Neuronal stem cell (in vitro differentiated cells): Measurements from ENCODE around the gene PPIP5K1. TPM values are rescaled to one million over a fixed set of nuclear protein-coding genes. Genes with fewer than 3 reads are reported as not detected.
"Not testable (repeated sequence)": the region's sequence is repeated elsewhere in the genome, so short reads cannot be mapped to it uniquely, and the experiment has no call there.

Experiments used
- DNase-seq: peaks from one replicate; pipeline ENCODE4 v3.0.0-alpha.2; 2013; ENCODE audit warnings: low spot score
- H2AFZ ChIP-seq: one replicate; pipeline ENCODE4 v1.6.1; 2013; ENCODE audit warnings: mild to moderate bottlenecking, low read length, inconsistent platforms
- H2AK5ac ChIP-seq: 2 replicates; pipeline ENCODE4 v1.6.1; 2013; ENCODE audit warnings: low read depth, mild to moderate bottlenecking, inconsistent platforms, low read length, moderate library complexity, mixed read lengths
- H2BK120ac ChIP-seq: 2 replicates; pipeline ENCODE4 v1.6.1; 2013; ENCODE audit warnings: low read depth, mild to moderate bottlenecking, inconsistent platforms, low read length, moderate library complexity, mixed read lengths
- H2BK12ac ChIP-seq: one replicate; pipeline ENCODE4 v1.6.1; 2013; ENCODE audit warnings: low read length, inconsistent platforms
- H2BK15ac ChIP-seq: 2 replicates; pipeline ENCODE4 v1.6.1; 2013; ENCODE audit warnings: mild to moderate bottlenecking, low read length, inconsistent platforms, mixed read lengths
- H2BK5ac ChIP-seq: one replicate; pipeline ENCODE4 v1.6.1; 2013; ENCODE audit warnings: inconsistent platforms, mild to moderate bottlenecking, low read length, moderate library complexity
- H3K14ac ChIP-seq: one replicate; pipeline ENCODE4 v1.6.1; 2013; ENCODE audit warnings: low read length, inconsistent platforms
- H3K18ac ChIP-seq: 2 replicates; pipeline ENCODE4 v1.6.1; 2013; ENCODE audit warnings: low read length, inconsistent platforms
- H3K23ac ChIP-seq: 2 replicates; pipeline ENCODE4 v1.6.1; 2013; ENCODE audit warnings: low read depth, mild to moderate bottlenecking, mixed read lengths, low read length, inconsistent platforms; ENCODE audit not compliant: poor library complexity
- H3K27ac ChIP-seq: replicated peaks from 3 replicates; pipeline ENCODE4 v1.5.1; 2013; ENCODE audit warnings: low read length, inconsistent platforms
- H3K27me3 ChIP-seq, 3 experiments: 2 replicates each; pipeline ENCODE4 v1.6.1; 2013; ENCODE audit warnings: low read length in 3 of 3, mild to moderate bottlenecking in 2 of 3, inconsistent platforms in 1 of 3, low read depth in 1 of 3, mixed read lengths in 1 of 3, moderate library complexity in 1 of 3; ENCODE audit not compliant: control insufficient read depth in 3 of 3, insufficient read depth in 3 of 3
- H3K36me3 ChIP-seq, 2 donors: replicated peaks in 1 of 2; 2 replicates each; pipeline ENCODE4 v1.6.1; 2013; ENCODE audit warnings: low read length in 2 of 2; ENCODE audit not compliant: control insufficient read depth in 2 of 2, insufficient read depth in 2 of 2
- H3K4ac ChIP-seq: 2 replicates; pipeline ENCODE4 v1.6.1; 2013; ENCODE audit warnings: inconsistent platforms, mild to moderate bottlenecking, low read length, moderate library complexity
- H3K4me1 ChIP-seq, 2 donors: 1 replicate in 1 of 2; 2 replicates in 1 of 2; pipeline ENCODE4 v1.6.1; 2013; ENCODE audit warnings: low read length in 2 of 2, low read depth in 1 of 2; ENCODE audit not compliant: control insufficient read depth in 2 of 2, insufficient read depth in 1 of 2
- H3K4me2 ChIP-seq: one replicate; pipeline ENCODE4 v1.6.1; 2013; ENCODE audit warnings: mild to moderate bottlenecking, low read length, inconsistent platforms; ENCODE audit not compliant: insufficient read depth, poor library complexity, severe bottlenecking
- H3K4me3 ChIP-seq, 2 donors: 2 replicates each; pipeline ENCODE4 v1.5.1; 2013; ENCODE audit warnings: low read length in 2 of 2, mild to moderate bottlenecking in 2 of 2, inconsistent platforms in 1 of 2, moderate library complexity in 1 of 2
- H3K79me1 ChIP-seq: one replicate; pipeline ENCODE4 v1.6.1; 2013; ENCODE audit warnings: low read depth, mild to moderate bottlenecking, inconsistent platforms, low read length, moderate library complexity
- H3K9ac ChIP-seq: one replicate; pipeline ENCODE4 v1.6.1; 2013; ENCODE audit warnings: mild to moderate bottlenecking, low read depth, low read length, inconsistent platforms; ENCODE audit not compliant: poor library complexity
- H3K9me3 ChIP-seq, 2 donors: replicated peaks in 1 of 2; 2 replicates each; pipeline versions ENCODE3 to v1.6.1; 2013; ENCODE audit warnings: low read length in 2 of 2, mild to moderate bottlenecking in 2 of 2, inconsistent platforms in 1 of 2, low read depth in 1 of 2, mixed read lengths in 1 of 2, moderate library complexity in 1 of 2; ENCODE audit not compliant: control insufficient read depth in 2 of 2, insufficient read depth in 1 of 2
- H4K8ac ChIP-seq: one replicate; pipeline ENCODE4 v1.6.1; 2013; ENCODE audit warnings: low read depth, mild to moderate bottlenecking, inconsistent platforms, low read length, moderate library complexity
- H4K91ac ChIP-seq: one replicate; pipeline ENCODE4 v1.6.1; 2013; ENCODE audit warnings: low read length, low read depth, mild to moderate bottlenecking, inconsistent platforms; ENCODE audit not compliant: poor library complexity
- WGBS, 2 donors: extraction: QIAGEN DNeasy Blood & Tissue Kit; methylation state at CpG; one replicate each; pipeline ENCODE4 v1.1.7; 2013; ENCODE audit warnings: missing lambda C conversion rate in 2 of 2, mixed read lengths in 1 of 2; ENCODE audit not compliant: insufficient read length in 2 of 2, insufficient replicate concordance in 1 of 2; ENCODE audit errors: extremely low coverage in 2 of 2; 5-methylcytosine and 5-hydroxymethylcytosine counted together
- polyA plus RNA-seq, 2 experiments: library from polyadenylated mRNA; stranded (reverse); fragments of 200-250 nt; gene quantifications; one replicate each; pipeline ENCODE4 v1.2.3, GENCODE V29; 2013

PPIP5K1 gene
- polyA plus RNA-seq (2013, experiment 1 of 2), result 10.5 TPM
- 10.1 TPM for polyA plus RNA-seq (2013, experiment 2 of 2)

DNA sequence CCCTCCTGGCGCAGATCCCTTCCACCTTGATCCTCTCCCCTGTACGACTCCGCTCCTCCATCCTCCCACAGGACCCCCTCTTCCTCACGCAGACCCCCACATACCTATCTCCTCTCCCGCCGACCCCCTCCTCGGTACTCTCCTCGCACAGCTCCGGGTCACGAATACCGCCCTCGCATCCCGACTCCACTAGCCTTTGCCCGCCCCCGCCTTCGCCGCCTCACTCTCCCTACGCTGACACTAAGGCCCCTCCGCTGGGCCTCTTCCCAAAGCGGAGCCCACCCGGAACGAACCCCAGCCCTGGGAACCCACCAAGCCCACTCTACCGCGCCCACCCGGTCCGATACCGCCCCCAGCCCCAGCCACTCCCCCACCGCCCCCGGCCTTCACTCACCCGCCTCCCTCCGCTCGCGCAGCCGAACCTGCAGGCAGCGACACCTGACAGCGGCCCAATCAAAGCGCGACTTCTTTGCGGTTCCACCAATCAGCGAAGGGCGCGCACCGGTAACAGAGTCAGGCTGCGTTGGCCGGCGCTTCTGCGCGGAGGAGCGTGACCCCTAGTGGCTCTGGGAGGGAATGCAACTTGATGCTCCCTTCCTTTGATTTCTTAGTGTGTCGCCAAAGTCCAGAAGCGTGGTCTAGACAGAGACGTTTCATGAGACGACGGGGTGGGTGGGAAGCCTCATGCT, at the start of gene PPIP5K1:
TSS of gene PPIP5K1 (minus strand) at position 431 of the 689 bp plus-strand sequence. CDS start 5,704 bp downstream, outside the sequence.
- not testable (repeated sequence) for H3K27me3 ChIP-seq, H2BK5ac ChIP-seq, H3K4me2 ChIP-seq, H3K36me3 ChIP-seq, H2AK5ac ChIP-seq, H4K8ac ChIP-seq, H3K23ac ChIP-seq, H4K91ac ChIP-seq, H3K79me1 ChIP-seq, H2BK12ac ChIP-seq, H3K9me3 ChIP-seq, H2AFZ ChIP-seq, H2BK120ac ChIP-seq, H3K9ac ChIP-seq, H3K4me3 ChIP-seq, H3K14ac ChIP-seq, H3K18ac ChIP-seq, H2BK15ac ChIP-seq, H3K4ac ChIP-seq, H3K4me1 ChIP-seq, H3K27ac ChIP-seq, DNase-seq
- no CpG with 5 or more reads among the region's 54 CpGs for WGBS, 2 donors

GRCh38 chr15:43638464-43639204, 48.6 kb upstream of the PPIP5K1 start:
- H3K4ac ChIP-seq, H2BK12ac ChIP-seq, H4K8ac ChIP-seq, H3K4me1 ChIP-seq, H2AFZ ChIP-seq, H2BK5ac ChIP-seq, DNase-seq, H2BK15ac ChIP-seq, H4K91ac ChIP-seq, H3K27me3 ChIP-seq, H3K9ac ChIP-seq, H2BK120ac ChIP-seq, H2AK5ac ChIP-seq, H3K4me3 ChIP-seq, H3K18ac ChIP-seq, H3K23ac ChIP-seq, H3K36me3 ChIP-seq, H3K27ac ChIP-seq, H3K14ac ChIP-seq, H3K79me1 ChIP-seq, H3K9me3 ChIP-seq, H3K4me2 ChIP-seq: not testable (repeated sequence)
- WGBS, 2 donors, result no CpG with 5 or more reads among the region's 8 CpGs

- not testable (repeated sequence) for H4K8ac ChIP-seq, H3K9me3 ChIP-seq, DNase-seq, H4K91ac ChIP-seq, H3K36me3 ChIP-seq, H2BK5ac ChIP-seq, H3K4me1 ChIP-seq, H3K9ac ChIP-seq, H3K27ac ChIP-seq, H3K4me2 ChIP-seq, H2BK120ac ChIP-seq, H2BK15ac ChIP-seq, H3K14ac ChIP-seq, H2AFZ ChIP-seq, H3K23ac ChIP-seq, H3K27me3 ChIP-seq, H3K18ac ChIP-seq, H2BK12ac ChIP-seq, H3K79me1 ChIP-seq, H3K4me3 ChIP-seq, H3K4ac ChIP-seq, H2AK5ac ChIP-seq
Measured at GRCh38 chr15:43626937-43627336, 36.9 kb upstream of the PPIP5K1 start.

GRCh38 chr15:43625106-43625505, 35.1 kb upstream of the PPIP5K1 start:
- Histone ChIP-seq H3K36me3 (no peaks in the 10 kb centered on the region), H4K91ac (no peak overlapping the region), H2BK120ac (no peak overlapping the region), H2AFZ (no peak overlapping the region), H3K4ac (no peak overlapping the region), H3K23ac (no peak overlapping the region), H3K4me2 (no peak overlapping the region), H2AK5ac (no peak overlapping the region), H3K4me3 (no peak overlapping the region), H3K4me1 (no peaks in the 10 kb centered on the region), H2BK5ac (no peak overlapping the region), H3K27me3 (no peaks in the 10 kb centered on the region), H3K9me3 (no peaks in the 10 kb centered on the region), H3K27ac (no peak overlapping the region), H3K79me1 (no peaks in the 10 kb centered on the region), H3K14ac (no peak overlapping the region), H2BK12ac (no peak overlapping the region), H2BK15ac (no peak overlapping the region), H3K9ac (no peak overlapping the region), H4K8ac (no peak overlapping the region), H3K18ac (no peak overlapping the region)
- WGBS, 2 donors, result no CpG with 5 or more reads among the region's 5 CpGs
- no peak for DNase-seq
